ENCODE data around the gene CLCN6.

DNA sequence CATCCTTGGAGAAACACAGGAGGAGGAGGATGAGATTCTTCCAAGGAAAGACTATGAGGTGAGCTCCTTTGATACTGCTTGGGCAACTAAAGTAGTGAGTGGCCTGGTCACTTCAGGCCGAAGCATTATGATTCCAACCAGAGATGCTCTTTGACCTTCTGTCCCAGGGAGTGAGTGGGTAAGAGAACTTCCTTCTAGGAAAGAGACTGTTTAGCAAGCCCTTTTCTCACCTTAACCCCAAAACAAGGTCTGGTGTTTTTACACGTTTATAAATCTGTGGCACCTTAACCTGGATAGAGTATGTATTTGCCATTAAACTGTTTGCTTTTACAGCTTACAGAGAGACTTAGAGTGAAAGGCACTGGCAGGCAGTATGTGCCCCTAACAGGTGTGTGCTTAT, 1.1 kb downstream of the CLCN6 start:
- TF ChIP-seq BHLHE40 (IDR thresholded peaks at IDR 0.05; ENCODE audit: borderline replicate concordance) (no peak), SP1 (IDR thresholded peaks at IDR 0.05) (no peak), LEF1 (IDR thresholded peaks at IDR 0.05; ENCODE audit: borderline replicate concordance) (no peak), FOXM1 (IDR thresholded peaks at IDR 0.05; ENCODE audit: borderline replicate concordance) (no peak), ZNF384 (IDR thresholded peaks at IDR 0.05) (no peak), CTBP1 (IDR thresholded peaks at IDR 0.05; ENCODE audit: borderline replicate concordance) (no peak), HDGF (IDR thresholded peaks at IDR 0.05; ENCODE audit: borderline replicate concordance) (no peak), ELF4 (IDR thresholded peaks at IDR 0.05) (no peak), FOXK2 (IDR thresholded peaks at IDR 0.05) (no peak), L3MBTL2 (conservative IDR thresholded peaks at IDR 0.05) (no peak), FOXA1 (IDR thresholded peaks at IDR 0.05) (no peak)
- TF ChIP-seq, protein P1, sequence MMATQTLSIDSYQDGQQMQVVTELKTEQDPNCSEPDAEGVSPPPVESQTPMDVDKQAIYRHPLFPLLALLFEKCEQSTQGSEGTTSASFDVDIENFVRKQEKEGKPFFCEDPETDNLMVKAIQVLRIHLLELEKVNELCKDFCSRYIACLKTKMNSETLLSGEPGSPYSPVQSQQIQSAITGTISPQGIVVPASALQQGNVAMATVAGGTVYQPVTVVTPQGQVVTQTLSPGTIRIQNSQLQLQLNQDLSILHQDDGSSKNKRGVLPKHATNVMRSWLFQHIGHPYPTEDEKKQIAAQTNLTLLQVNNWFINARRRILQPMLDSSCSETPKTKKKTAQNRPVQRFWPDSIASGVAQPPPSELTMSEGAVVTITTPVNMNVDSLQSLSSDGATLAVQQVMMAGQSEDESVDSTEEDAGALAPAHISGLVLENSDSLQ (IDR thresholded peaks at IDR 0.05), result no peak

Data from HEK293T (cell line).